Astrocyte (in vitro differentiated cells and primary cell): Measurements from ENCODE around the gene SUMO3. TPM values are rescaled to one million over a fixed set of nuclear protein-coding genes. Genes with fewer than 3 reads are reported as not detected.

Experiments
- DNase-seq: peaks from one replicate; pipeline ENCODE4 v3.0.0-alpha.2; 2010; ENCODE audit warnings: low read depth
- FAIRE-seq: peaks from 2 replicates; lab custom pipeline; 2011; peaks lifted over from hg19 to GRCh38; lab: Jason Lieb, UNC
- H2AFZ ChIP-seq: 2 replicates; pipeline ENCODE4 v1.6.0; 2012; ENCODE audit warnings: low read depth, low read length, inconsistent platforms
- H3K27ac ChIP-seq: 2 replicates; pipeline ENCODE4 v1.5.1; 2011; ENCODE audit warnings: low read depth, low read length, inconsistent platforms
- H3K27me3 ChIP-seq: 2 replicates; pipeline ENCODE4 v1.6.0; 2011; ENCODE audit warnings: low read length, inconsistent platforms; ENCODE audit not compliant: insufficient read depth
- H3K36me3 ChIP-seq: 2 replicates; pipeline ENCODE4 v1.5.1; 2011; ENCODE audit warnings: low read length, inconsistent platforms; ENCODE audit not compliant: insufficient read depth
- H3K4me1 ChIP-seq: 2 replicates; pipeline ENCODE4 v1.5.1; 2011; ENCODE audit warnings: low read length, inconsistent platforms; ENCODE audit not compliant: insufficient read depth
- H3K4me2 ChIP-seq: 2 replicates; pipeline ENCODE4 v1.6.0; 2012; ENCODE audit warnings: low read length, inconsistent platforms
- H3K4me3 ChIP-seq: 2 replicates; pipeline ENCODE4 v1.5.1; 2011; ENCODE audit warnings: low read depth, mild to moderate bottlenecking, low read length, inconsistent platforms; ENCODE audit not compliant: insufficient read depth
- H3K79me2 ChIP-seq: 2 replicates; pipeline ENCODE4 v1.6.0; 2012; ENCODE audit warnings: mild to moderate bottlenecking, low read length, inconsistent platforms; ENCODE audit not compliant: insufficient read depth
- H3K9ac ChIP-seq: 2 replicates; pipeline ENCODE4 v1.6.0; 2012; ENCODE audit warnings: mild to moderate bottlenecking, low read length, inconsistent platforms
- H3K9me3 ChIP-seq: 2 replicates; pipeline ENCODE4 v1.5.1; 2012; ENCODE audit warnings: low read depth, mild to moderate bottlenecking, low read length, inconsistent platforms; ENCODE audit not compliant: insufficient read depth
- H4K20me1 ChIP-seq: 2 replicates; pipeline ENCODE4 v1.6.0; 2012; ENCODE audit warnings: low read length, inconsistent platforms; ENCODE audit not compliant: insufficient read depth
- H3K27ac Mint-ChIP-seq: one replicate; pipeline ENCODE4 v1.8.0; 2021; ENCODE audit warnings: mild to moderate bottlenecking, mixed read lengths; ENCODE audit not compliant: unreplicated experiment
- H3K27me3 Mint-ChIP-seq: one replicate; pipeline ENCODE4 v1.8.0; 2021; ENCODE audit warnings: low read depth, mixed read lengths; ENCODE audit not compliant: unreplicated experiment
- H3K36me3 Mint-ChIP-seq: one replicate; pipeline ENCODE4 v1.8.0; 2021; ENCODE audit warnings: low read depth, mixed read lengths; ENCODE audit not compliant: unreplicated experiment
- H3K4me1 Mint-ChIP-seq: one replicate; pipeline ENCODE4 v1.8.0; 2021; ENCODE audit warnings: low read depth, mixed read lengths; ENCODE audit not compliant: unreplicated experiment
- H3K4me3 Mint-ChIP-seq: one replicate; pipeline ENCODE4 v1.8.0; 2021; ENCODE audit warnings: mild to moderate bottlenecking, moderate library complexity, mixed read lengths; ENCODE audit not compliant: unreplicated experiment
- H3K9me3 Mint-ChIP-seq: one replicate; pipeline ENCODE4 v1.8.0; 2021; ENCODE audit warnings: mild to moderate bottlenecking, mixed read lengths; ENCODE audit not compliant: unreplicated experiment
- EZH2 ChIP-seq: IDR thresholded peaks from 2 replicates; pipeline ENCODE4 v1.6.1; 2012; ENCODE audit warnings: mild to moderate bottlenecking, low read length, inconsistent platforms; ENCODE audit not compliant: insufficient read depth
- total RNA-seq: library from RNA; stranded (reverse); gene quantifications from 2 replicates; pipeline ENCODE4 v1.2.1, GENCODE V29; 2021
- TF ChIP-seq, protein P1 (sequence below): IDR thresholded peaks from 2 replicates; pipeline ENCODE4 v1.5.1; 2011; ENCODE audit warnings: low read depth, mild to moderate bottlenecking, inconsistent platforms, low read length, moderate library complexity; ENCODE audit not compliant: insufficient read depth

SUMO3 gene
- total RNA-seq, 1 donor from 2014 or later = 83.5 TPM

DNA sequence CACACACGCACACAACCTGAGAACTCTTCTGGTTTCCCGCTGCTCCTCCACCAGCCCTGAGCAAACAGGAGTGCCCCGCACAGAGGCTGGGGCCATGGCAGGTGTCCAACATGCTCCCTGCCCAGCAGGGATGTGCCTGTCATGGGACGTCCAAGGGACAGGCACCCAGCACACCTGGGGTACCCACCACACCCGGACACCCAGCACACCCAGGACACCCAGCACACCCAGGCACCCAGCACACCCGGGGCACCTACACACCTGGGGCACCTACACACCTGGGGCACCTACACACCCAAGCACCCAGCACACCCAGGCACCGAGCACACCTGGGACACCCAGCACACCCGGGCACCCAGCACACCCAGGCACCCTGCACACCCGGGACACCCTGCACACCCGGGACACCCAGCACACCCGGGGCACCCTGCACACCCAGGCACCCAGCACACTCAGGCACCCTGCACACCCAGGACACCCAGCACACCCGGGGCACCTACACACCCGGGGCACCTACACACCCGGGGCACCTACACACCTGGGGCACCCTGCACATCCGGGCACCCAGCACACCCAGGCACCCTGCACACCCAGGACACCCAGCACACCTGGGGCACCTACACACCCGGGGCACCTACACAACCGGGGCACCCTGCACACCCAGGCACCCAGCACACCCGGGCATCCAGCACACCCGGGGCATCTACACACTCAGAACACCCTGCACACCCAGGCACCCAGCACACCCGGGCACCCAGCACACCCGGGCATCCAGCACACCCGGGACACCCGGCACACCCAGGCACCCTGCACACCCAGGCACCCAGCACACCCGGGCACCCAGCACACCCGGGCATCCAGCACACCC lies 54.2 kb downstream of the SUMO3 start:
- no peak for FAIRE-seq

DNA sequence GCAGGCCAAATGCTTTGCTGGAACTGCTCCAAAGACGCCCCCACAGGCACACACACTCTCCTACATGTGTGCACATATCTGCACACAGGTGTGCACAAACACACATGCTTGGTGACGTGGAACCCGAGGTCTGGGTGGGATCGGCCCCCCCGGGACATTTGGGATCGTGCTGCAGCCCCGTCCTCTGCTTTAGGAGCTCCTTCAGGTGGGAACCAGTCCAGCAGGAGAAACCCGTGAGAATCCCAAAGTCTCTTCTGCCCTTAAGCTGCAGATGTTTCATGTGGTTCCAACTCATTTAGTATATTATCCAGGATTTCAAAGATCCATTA lies 54.8 kb downstream of the SUMO3 start:
- no peak overlapping the region for H3K4me3 Mint-ChIP-seq
- Histone ChIP-seq H2AFZ (no peak overlapping the region), H4K20me1 (peaks cover 5% of the 10 kb centered on the region), H3K27ac (no peak overlapping the region), H3K36me3 (no peaks in the 10 kb centered on the region), H3K79me2 (no peaks in the 10 kb centered on the region), H3K9ac (no peak overlapping the region), H3K9me3 (no peaks in the 10 kb centered on the region), H3K27me3 (no peaks in the 10 kb centered on the region), H3K4me3 (no peak overlapping the region), H3K4me2 (no peak overlapping the region), H3K4me1 (peaks cover 13% of the 10 kb centered on the region)
- no peaks in the 10 kb centered on the region for H3K36me3 Mint-ChIP-seq
- H3K4me1 Mint-ChIP-seq = peaks cover 7% of the 10 kb centered on the region
- no peak overlapping the region for H3K27ac Mint-ChIP-seq
- no peaks in the 10 kb centered on the region for H3K9me3 Mint-ChIP-seq
- peaks cover 19% of the 10 kb centered on the region for H3K27me3 Mint-ChIP-seq
- FAIRE-seq = no peak
- TF ChIP-seq, protein P1, sequence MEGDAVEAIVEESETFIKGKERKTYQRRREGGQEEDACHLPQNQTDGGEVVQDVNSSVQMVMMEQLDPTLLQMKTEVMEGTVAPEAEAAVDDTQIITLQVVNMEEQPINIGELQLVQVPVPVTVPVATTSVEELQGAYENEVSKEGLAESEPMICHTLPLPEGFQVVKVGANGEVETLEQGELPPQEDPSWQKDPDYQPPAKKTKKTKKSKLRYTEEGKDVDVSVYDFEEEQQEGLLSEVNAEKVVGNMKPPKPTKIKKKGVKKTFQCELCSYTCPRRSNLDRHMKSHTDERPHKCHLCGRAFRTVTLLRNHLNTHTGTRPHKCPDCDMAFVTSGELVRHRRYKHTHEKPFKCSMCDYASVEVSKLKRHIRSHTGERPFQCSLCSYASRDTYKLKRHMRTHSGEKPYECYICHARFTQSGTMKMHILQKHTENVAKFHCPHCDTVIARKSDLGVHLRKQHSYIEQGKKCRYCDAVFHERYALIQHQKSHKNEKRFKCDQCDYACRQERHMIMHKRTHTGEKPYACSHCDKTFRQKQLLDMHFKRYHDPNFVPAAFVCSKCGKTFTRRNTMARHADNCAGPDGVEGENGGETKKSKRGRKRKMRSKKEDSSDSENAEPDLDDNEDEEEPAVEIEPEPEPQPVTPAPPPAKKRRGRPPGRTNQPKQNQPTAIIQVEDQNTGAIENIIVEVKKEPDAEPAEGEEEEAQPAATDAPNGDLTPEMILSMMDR = no peak
- no peak for TF ChIP-seq EZH2
- no peak for DNase-seq

More for the DNA sequence above, 54.2 kb downstream of the SUMO3 start:
- H3K27ac Mint-ChIP-seq = no peak overlapping the region
- no peak overlapping the region for H3K9ac ChIP-seq
- no peak overlapping the region for H3K4me2 ChIP-seq
- no peaks in the 10 kb centered on the region for H3K9me3 ChIP-seq
- no peaks in the 10 kb centered on the region for H3K36me3 Mint-ChIP-seq
- no peak overlapping the region for H3K4me3 ChIP-seq
- H3K27me3 Mint-ChIP-seq = peaks cover 19% of the 10 kb centered on the region
- no peak overlapping the region for H3K27ac ChIP-seq
- H3K4me1 Mint-ChIP-seq = peaks cover 9% of the 10 kb centered on the region
- H3K9me3 Mint-ChIP-seq = no peaks in the 10 kb centered on the region
- TF ChIP-seq, protein P1 = no peak
- TF ChIP-seq EZH2 = no peak
- H3K4me1 ChIP-seq = peaks cover 13% of the 10 kb centered on the region
- H3K27me3 ChIP-seq = no peaks in the 10 kb centered on the region
- no peak overlapping the region for H2AFZ ChIP-seq
- H3K36me3 ChIP-seq = no peaks in the 10 kb centered on the region
- H3K4me3 Mint-ChIP-seq = no peak overlapping the region
- H3K79me2 ChIP-seq = no peaks in the 10 kb centered on the region
- DNase-seq = no peak
- peaks cover 11% of the 10 kb centered on the region for H4K20me1 ChIP-seq
